ENCODE measurements around the gene OR4K2.

- TF ChIP-seq POLR2AphosphoS5 (IDR thresholded peaks at IDR 0.05) (no peak), CTCF (IDR thresholded peaks at IDR 0.05 in 8 of 11, conservative IDR thresholded peaks at IDR 0.05 in 3 of 11) (no peak), POLR2A (IDR thresholded peaks at IDR 0.05) (no peak)
These were observed 23.6 kb upstream of the OR4K2 start for GRCh38 chr14:19851365-19851764.

Data from spleen (tissue), 7 donors.